Stimulated activated naive CD8-positive, alpha-beta T cell treated with anti-CD3 and anti-CD28 coated beads, Interleukin-15, Interleukin-2, amounts not matched to agents 100 U/mL and 50 U/mL, for 24 hours (primary cell): ENCODE results near the gene UBAP1.
"Not testable (repeated sequence)": the region's sequence is repeated elsewhere in the genome, so short reads cannot be mapped to it uniquely, and the experiment has no call there.

Experiments
- ATAC-seq: fragments of 150-1000 bp; cut with Tn5 transposase; one replicate; pipeline ENCODE4 v1.10.0; 2021
- DNase-seq: peaks from one replicate; pipeline ENCODE4 v3.0.0; 2021

UBAP1 gene

GRCh38 chr9:34178436-34179212, at the start of gene UBAP1:
UBAP1 (plus strand) TSS chr9:34179043; CDS start chr9:34220915, 41,872 bp downstream.
- ATAC-seq (peak; percentile 98), DNase-seq (peak; percentile 96)

- no peak for DNase-seq
- no peak for ATAC-seq
These were observed 47.3 kb upstream of the UBAP1 start for GRCh38 chr9:34131571-34131970.

GRCh38 chr9:34133436-34133949, 45.4 kb upstream of the UBAP1 start:
- DNase-seq (no peak), ATAC-seq (no peak)

GRCh38 chr9:34134521-34134920, 44.3 kb upstream of the UBAP1 start:
- ATAC-seq (no peak), DNase-seq (no peak)

- ATAC-seq, DNase-seq: not testable (repeated sequence)
These were observed 40.2 kb upstream of the UBAP1 start for GRCh38 chr9:34138644-34139043.

- DNase-seq (no peak), ATAC-seq (no peak)
These were observed 39.2 kb upstream of the UBAP1 start for GRCh38 chr9:34139477-34140146.

- ATAC-seq (no peak), DNase-seq (no peak)
These were observed 38.0 kb upstream of the UBAP1 start for GRCh38 chr9:34140853-34141252.

- DNase-seq (no peak), ATAC-seq (no peak)
These were observed 35.7 kb upstream of the UBAP1 start for GRCh38 chr9:34143116-34143515.

- DNase-seq, result no peak
- ATAC-seq, result peak; percentile 61
These were observed 33.7 kb upstream of the UBAP1 start for GRCh38 chr9:34145165-34145564.

GRCh38 chr9:34151398-34151797, 27.4 kb upstream of the UBAP1 start:
- DNase-seq (no peak), ATAC-seq (no peak)

- no peak for ATAC-seq
These were observed 24.8 kb upstream of the UBAP1 start for GRCh38 chr9:34154057-34154456.

GRCh38 chr9:34157318-34157717, 21.5 kb upstream of the UBAP1 start:
- DNase-seq, result no peak
- ATAC-seq, result no peak

More at GRCh38 chr9:34154057-34154456, 24.8 kb upstream of the UBAP1 start:
- no peak for DNase-seq

GRCh38 chr9:34157898-34158297, 20.9 kb upstream of the UBAP1 start:
- ATAC-seq (no peak), DNase-seq (no peak)

GRCh38 chr9:34158362-34158869, 20.4 kb upstream of the UBAP1 start:
- DNase-seq (no peak), ATAC-seq (no peak)

GRCh38 chr9:34163434-34163833, 15.4 kb upstream of the UBAP1 start:
- DNase-seq (no peak), ATAC-seq (no peak)

GRCh38 chr9:34169125-34169524, 9.7 kb upstream of the UBAP1 start:
- DNase-seq (no peak), ATAC-seq (no peak)

- ATAC-seq, result no peak
These were observed 8.4 kb upstream of the UBAP1 start for GRCh38 chr9:34170237-34170991.

GRCh38 chr9:34171753-34172535, 6.9 kb upstream of the UBAP1 start:
- DNase-seq, result peak; percentile 43
- peak; percentile 85 for ATAC-seq

More at GRCh38 chr9:34170237-34170991, 8.4 kb upstream of the UBAP1 start:
- DNase-seq, result no peak

GRCh38 chr9:34176089-34176488, 2.8 kb upstream of the UBAP1 start:
- no peak for DNase-seq

GRCh38 chr9:34177593-34178435, 1.0 kb upstream of the UBAP1 start:
- ATAC-seq (no peak), DNase-seq (no peak)

More at GRCh38 chr9:34176089-34176488, 2.8 kb upstream of the UBAP1 start:
- ATAC-seq, result no peak
